HepG2 (cell line): Measurements from ENCODE around the gene EEFSEC. TPM values are rescaled to one million over a fixed set of nuclear protein-coding genes. Genes with fewer than 3 reads are reported as not detected.

Experiments
- ARHGAP35 ChIP-seq: sonication (generic); formaldehyde crosslinking; IDR thresholded peaks from 2 replicates; pipeline ENCODE4 v1.9.0; 2022; ENCODE audit warnings: mild to moderate bottlenecking, inconsistent platforms, moderate library complexity, missing genetic modification reagents, borderline replicate concordance
- CBX5 ChIP-seq: sonication (generic); formaldehyde crosslinking; IDR thresholded peaks from 2 replicates; pipeline ENCODE4 v1.4.0; 2020; ENCODE audit warnings: missing genetic modification reagents, borderline replicate concordance
- FOXP4 ChIP-seq: sonication (generic); formaldehyde crosslinking; IDR thresholded peaks from 2 replicates; pipeline ENCODE4 v1.4.0; 2020; ENCODE audit warnings: missing genetic modification reagents
- IRF2 ChIP-seq: IDR thresholded peaks from 2 replicates; pipeline ENCODE4 v1.6.1; 2018; ENCODE audit warnings: missing genetic modification reagents, missing compliant biosample characterization
- KLF9 ChIP-seq: IDR thresholded peaks from 2 replicates; pipeline ENCODE4 v1.6.1; 2016; ENCODE audit warnings: low read depth
- MLX ChIP-seq: IDR thresholded peaks from 2 replicates; pipeline ENCODE4 v1.6.1; 2016
- MTF2 ChIP-seq: sonication (generic); formaldehyde crosslinking; IDR thresholded peaks from 2 replicates; pipeline ENCODE4 v1.5.0; 2020; ENCODE audit warnings: missing genetic modification reagents, borderline replicate concordance
- RERE ChIP-seq: IDR thresholded peaks from 2 replicates; pipeline ENCODE4 v1.6.1; 2016; ENCODE audit warnings: low read depth, missing genetic modification reagents, missing compliant biosample characterization
- STAG1 ChIP-seq: sonication (generic); formaldehyde crosslinking; IDR thresholded peaks from 2 replicates; pipeline ENCODE4 v1.4.0; 2020; ENCODE audit warnings: missing genetic modification reagents
- XRCC5 ChIP-seq: fragments of 200-400 bp; formaldehyde crosslinking; optimal IDR thresholded peaks from 2 replicates; pipeline ENCODE3; 2017; ENCODE audit warnings: mild to moderate bottlenecking, low read length
- ZNF136 ChIP-seq: sonication (generic); formaldehyde crosslinking; IDR thresholded peaks from 2 replicates; pipeline ENCODE4 v1.8.1; 2022; ENCODE audit warnings: low read depth, mild to moderate bottlenecking, moderate library complexity, missing genetic modification reagents
- polyA plus RNA-seq, 8 experiments: library from polyadenylated mRNA; depleted of rRNA in 3 of 8; stranded (reverse) in 7 of 8; unstranded in 1 of 8; fragments of >200 nt; fragmentation: Illumina TruSeq in 4 of 8; extraction: Trizol in 4 of 8; gene quantifications; 2 replicates each; pipeline versions ENCODE4 v1.2.1 to v1.2.3, GENCODE V29; 2011 to 2016; ENCODE audit warnings: low read depth in 4 of 8, missing spikeins in 1 of 8, mixed read lengths in 1 of 8; ENCODE audit not compliant: insufficient read depth in 1 of 8
- total RNA-seq, 5 experiments: library from RNA; depleted of rRNA; stranded (reverse); fragments of >200 nt; fragmentation: Illumina TruSeq; extraction: Trizol; gene quantifications; 2 replicates each; pipeline ENCODE4 v1.2.3, GENCODE V29; 2016; ENCODE audit warnings: low read depth in 1 of 5
- TF ChIP-seq, protein P1 (sequence below): sonication (generic); formaldehyde crosslinking; IDR thresholded peaks from 2 replicates; pipeline ENCODE4 v1.4.0; 2020; ENCODE audit warnings: missing genetic modification reagents, borderline replicate concordance
- TF ChIP-seq, protein P2 (sequence below): sonication (generic); formaldehyde crosslinking; IDR thresholded peaks from 2 replicates; pipeline ENCODE4 v1.4.0; 2020; ENCODE audit warnings: missing genetic modification reagents, borderline replicate concordance

Gene EEFSEC
- total and polyA plus RNA-seq, 2 of the 13 experiments (the other 11 are each of a cell fraction or from before 2014, with no cell fraction given): 6.4 to 24.2 TPM

GRCh38 chr3:128170866-128171516, 17.7 kb downstream of the EEFSEC start (continued):
- TF ChIP-seq, protein P1, sequence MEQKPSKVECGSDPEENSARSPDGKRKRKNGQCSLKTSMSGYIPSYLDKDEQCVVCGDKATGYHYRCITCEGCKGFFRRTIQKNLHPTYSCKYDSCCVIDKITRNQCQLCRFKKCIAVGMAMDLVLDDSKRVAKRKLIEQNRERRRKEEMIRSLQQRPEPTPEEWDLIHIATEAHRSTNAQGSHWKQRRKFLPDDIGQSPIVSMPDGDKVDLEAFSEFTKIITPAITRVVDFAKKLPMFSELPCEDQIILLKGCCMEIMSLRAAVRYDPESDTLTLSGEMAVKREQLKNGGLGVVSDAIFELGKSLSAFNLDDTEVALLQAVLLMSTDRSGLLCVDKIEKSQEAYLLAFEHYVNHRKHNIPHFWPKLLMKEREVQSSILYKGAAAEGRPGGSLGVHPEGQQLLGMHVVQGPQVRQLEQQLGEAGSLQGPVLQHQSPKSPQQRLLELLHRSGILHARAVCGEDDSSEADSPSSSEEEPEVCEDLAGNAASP (CRISPR knock-in tag): peak; percentile 40; the same call in 1 of the 2 replicates
- no peak for TF ChIP-seq ARHGAP35 (CRISPR knock-in tag)
- peak; percentile 91 for TF ChIP-seq XRCC5
- TF ChIP-seq IRF2 (CRISPR knock-in tag): peak; percentile 75; the same call in 1 of the 2 replicates
- TF ChIP-seq STAG1 (CRISPR knock-in tag): peak; percentile 89
- 0 out of 2 replicates have a peak, but pooled peaks have one; percentile 21 for TF ChIP-seq RERE
- TF ChIP-seq, protein P2, sequence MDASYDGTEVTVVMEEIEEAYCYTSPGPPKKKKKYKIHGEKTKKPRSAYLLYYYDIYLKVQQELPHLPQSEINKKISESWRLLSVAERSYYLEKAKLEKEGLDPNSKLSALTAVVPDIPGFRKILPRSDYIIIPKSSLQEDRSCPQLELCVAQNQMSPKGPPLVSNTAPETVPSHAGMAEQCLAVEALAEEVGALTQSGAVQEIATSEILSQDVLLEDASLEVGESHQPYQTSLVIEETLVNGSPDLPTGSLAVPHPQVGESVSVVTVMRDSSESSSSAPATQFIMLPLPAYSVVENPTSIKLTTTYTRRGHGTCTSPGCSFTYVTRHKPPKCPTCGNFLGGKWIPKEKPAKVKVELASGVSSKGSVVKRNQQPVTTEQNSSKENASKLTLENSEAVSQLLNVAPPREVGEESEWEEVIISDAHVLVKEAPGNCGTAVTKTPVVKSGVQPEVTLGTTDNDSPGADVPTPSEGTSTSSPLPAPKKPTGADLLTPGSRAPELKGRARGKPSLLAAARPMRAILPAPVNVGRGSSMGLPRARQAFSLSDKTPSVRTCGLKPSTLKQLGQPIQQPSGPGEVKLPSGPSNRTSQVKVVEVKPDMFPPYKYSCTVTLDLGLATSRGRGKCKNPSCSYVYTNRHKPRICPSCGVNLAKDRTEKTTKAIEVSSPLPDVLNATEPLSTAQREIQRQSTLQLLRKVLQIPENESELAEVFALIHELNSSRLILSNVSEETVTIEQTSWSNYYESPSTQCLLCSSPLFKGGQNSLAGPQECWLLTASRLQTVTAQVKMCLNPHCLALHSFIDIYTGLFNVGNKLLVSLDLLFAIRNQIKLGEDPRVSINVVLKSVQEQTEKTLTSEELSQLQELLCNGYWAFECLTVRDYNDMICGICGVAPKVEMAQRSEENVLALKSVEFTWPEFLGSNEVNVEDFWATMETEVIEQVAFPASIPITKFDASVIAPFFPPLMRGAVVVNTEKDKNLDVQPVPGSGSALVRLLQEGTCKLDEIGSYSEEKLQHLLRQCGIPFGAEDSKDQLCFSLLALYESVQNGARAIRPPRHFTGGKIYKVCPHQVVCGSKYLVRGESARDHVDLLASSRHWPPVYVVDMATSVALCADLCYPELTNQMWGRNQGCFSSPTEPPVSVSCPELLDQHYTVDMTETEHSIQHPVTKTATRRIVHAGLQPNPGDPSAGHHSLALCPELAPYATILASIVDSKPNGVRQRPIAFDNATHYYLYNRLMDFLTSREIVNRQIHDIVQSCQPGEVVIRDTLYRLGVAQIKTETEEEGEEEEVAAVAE (CRISPR knock-in tag): 0 out of 2 replicates have a peak, but pooled peaks have one; percentile 39
- TF ChIP-seq ZNF136 (CRISPR knock-in tag): no peak
- no peak for TF ChIP-seq KLF9
- TF ChIP-seq MTF2: no peak
- TF ChIP-seq FOXP4 (CRISPR knock-in tag): peak; percentile 53; the same call in 1 of the 2 replicates
- 0 out of 2 replicates have a peak, but pooled peaks have one; percentile 19 for TF ChIP-seq MLX (CRISPR knock-in tag)
- TF ChIP-seq CBX5 (CRISPR knock-in tag): peak; percentile 51; the same call in 1 of the 2 replicates
